Loucy (cell line): ENCODE results near the gene DENND2A.
"Not testable (repeated sequence)": the region's sequence is repeated elsewhere in the genome, so short reads cannot be mapped to it uniquely, and the experiment has no call there.

Source experiments
- H2AFZ ChIP-seq: fragments of 200-600 bp; sonication (generic); 2 replicates; pipeline ENCODE4 v1.6.0; 2016; ENCODE audit warnings: antibody characterized with exemption, mild to moderate bottlenecking, low read length, moderate library complexity
- H3F3A ChIP-seq: fragments of 200-600 bp; 2 replicates; pipeline ENCODE4 v1.6.0; 2016; ENCODE audit warnings: antibody characterized with exemption, low read depth, mild to moderate bottlenecking
- H3K27me3 ChIP-seq: fragments of 200-600 bp; sonication (generic); 2 replicates; pipeline ENCODE4 v1.6.1; 2014; ENCODE audit warnings: low read length, mild to moderate bottlenecking; ENCODE audit not compliant: insufficient read depth, poor library complexity, severe bottlenecking
- H3K36me3 ChIP-seq: fragments of 200-600 bp; sonication (generic); 2 replicates; pipeline ENCODE4 v1.6.1; 2016; ENCODE audit warnings: low read length; ENCODE audit not compliant: insufficient read depth
- H3K4me1 ChIP-seq: fragments of 200-600 bp; sonication (generic); 2 replicates; pipeline ENCODE4 v1.5.1; 2014; ENCODE audit warnings: low read length, mild to moderate bottlenecking; ENCODE audit not compliant: insufficient read depth, poor library complexity, severe bottlenecking
- H3K4me2 ChIP-seq: fragments of 200-600 bp; sonication (generic); 2 replicates; pipeline ENCODE4 v1.6.0; 2014; ENCODE audit warnings: antibody characterized with exemption, low read length, low read depth, mild to moderate bottlenecking; ENCODE audit not compliant: poor library complexity, severe bottlenecking
- H3K4me3 ChIP-seq: fragments of 200-600 bp; sonication (generic); 2 replicates; pipeline ENCODE4 v1.5.1; 2014; ENCODE audit warnings: low read length, mild to moderate bottlenecking, mixed read lengths; ENCODE audit not compliant: poor library complexity, severe bottlenecking
- H3K79me2 ChIP-seq: fragments of 200-600 bp; sonication (generic); 2 replicates; pipeline ENCODE4 v1.6.1; 2014; ENCODE audit warnings: low read length; ENCODE audit not compliant: insufficient read depth
- H3K9ac ChIP-seq: fragments of 200-600 bp; sonication (generic); 2 replicates; pipeline ENCODE4 v1.6.0; 2014; ENCODE audit warnings: mild to moderate bottlenecking, low read depth, low read length, moderate library complexity; ENCODE audit not compliant: poor library complexity, severe bottlenecking
- H3K9me2 ChIP-seq: fragments of 200-600 bp; sonication (generic); replicated peaks from 2 replicates; pipeline ENCODE4 v1.6.1; 2016; ENCODE audit warnings: low read depth, low read length, mixed read lengths
- H3K9me3 ChIP-seq: fragments of 200-600 bp; sonication (generic); 2 replicates; pipeline ENCODE4 v1.6.1; 2014; ENCODE audit warnings: mild to moderate bottlenecking, antibody characterized with exemption, low read length, low read depth; ENCODE audit not compliant: insufficient read depth
- H4K20me1 ChIP-seq: fragments of 200-600 bp; sonication (generic); 2 replicates; pipeline ENCODE4 v1.6.0; 2014; ENCODE audit warnings: antibody characterized with exemption, low read length, mild to moderate bottlenecking; ENCODE audit not compliant: insufficient read depth, poor library complexity, severe bottlenecking
- CTCF ChIP-seq: fragments of 200-600 bp; sonication (generic); conservative IDR thresholded peaks from 2 replicates; pipeline ENCODE4 v1.5.1; 2014; ENCODE audit warnings: mild to moderate bottlenecking, antibody characterized with exemption, low read length
- EZH2phosphoT487 ChIP-seq: fragments of 200-600 bp; IDR thresholded peaks from 2 replicates; pipeline ENCODE4 v1.6.1; 2018; ENCODE audit warnings: antibody characterized with exemption, mild to moderate bottlenecking, moderate library complexity, borderline replicate concordance

The DENND2A gene

GRCh38 chr7:140506788-140507464, 133.7 kb downstream of the DENND2A start:
- H3K9ac ChIP-seq = no peak overlapping the region
- no peaks in the 10 kb centered on the region for H4K20me1 ChIP-seq
- H3F3A ChIP-seq = no peaks in the 10 kb centered on the region
- H3K4me3 ChIP-seq = no peak overlapping the region
- no peak overlapping the region for H3K4me2 ChIP-seq
- TF ChIP-seq CTCF (no peak), EZH2phosphoT487 (no peak)
- no peaks in the 10 kb centered on the region for H3K9me2 ChIP-seq
- H3K27me3 ChIP-seq = no peaks in the 10 kb centered on the region
- H3K79me2 ChIP-seq = no peaks in the 10 kb centered on the region
- no peaks in the 10 kb centered on the region for H3K9me3 ChIP-seq
- no peaks in the 10 kb centered on the region for H3K36me3 ChIP-seq
- no peaks in the 10 kb centered on the region for H3K4me1 ChIP-seq
- no peak overlapping the region for H2AFZ ChIP-seq

- Histone ChIP-seq H4K20me1 (no peaks in the 10 kb centered on the region), H2AFZ (no peak overlapping the region), H3K79me2 (no peaks in the 10 kb centered on the region), H3K9me2 (no peaks in the 10 kb centered on the region), H3K27me3 (no peaks in the 10 kb centered on the region), H3K36me3 (no peaks in the 10 kb centered on the region), H3K4me2 (no peak overlapping the region), H3K4me3 (no peak overlapping the region), H3K9me3 (no peaks in the 10 kb centered on the region), H3K9ac (no peak overlapping the region), H3F3A (no peaks in the 10 kb centered on the region), H3K4me1 (no peaks in the 10 kb centered on the region)
- TF ChIP-seq EZH2phosphoT487 = no peak
- no peak for TF ChIP-seq CTCF
Observed at GRCh38 chr7:140501966-140502365, 138.6 kb downstream of the DENND2A start.

- H4K20me1 ChIP-seq, H3K36me3 ChIP-seq, H3K9me2 ChIP-seq, H3K9ac ChIP-seq, H3K79me2 ChIP-seq, H3K27me3 ChIP-seq, H3K9me3 ChIP-seq, H3F3A ChIP-seq, H3K4me3 ChIP-seq, H3K4me1 ChIP-seq, H2AFZ ChIP-seq, H3K4me2 ChIP-seq: not testable (repeated sequence)
Observed at GRCh38 chr7:140497807-140498206, 142.8 kb downstream of the DENND2A start.

GRCh38 chr7:140497241-140497769, 143.3 kb downstream of the DENND2A start:
- no peak overlapping the region for H3K4me2 ChIP-seq
- H3K4me3 ChIP-seq = no peak overlapping the region
- no peaks in the 10 kb centered on the region for H3K9me3 ChIP-seq
- no peak overlapping the region for H2AFZ ChIP-seq
- H3K36me3 ChIP-seq = no peaks in the 10 kb centered on the region
- no peaks in the 10 kb centered on the region for H3K9me2 ChIP-seq
- H3K79me2 ChIP-seq = no peaks in the 10 kb centered on the region
- H3K27me3 ChIP-seq = no peaks in the 10 kb centered on the region
- H3K9ac ChIP-seq = no peak overlapping the region
- TF ChIP-seq CTCF (no peak), EZH2phosphoT487 (no peak)
- H4K20me1 ChIP-seq = no peaks in the 10 kb centered on the region
- H3K4me1 ChIP-seq = no peaks in the 10 kb centered on the region
- no peaks in the 10 kb centered on the region for H3F3A ChIP-seq
